Chondrocyte (in vitro differentiated cells): ENCODE results near the gene RALGAPA2. TPM values are rescaled to one million over a fixed set of nuclear protein-coding genes. Genes with fewer than 3 reads are reported as not detected.
"Not testable (repeated sequence)": the region's sequence is repeated elsewhere in the genome, so short reads cannot be mapped to it uniquely, and the experiment has no call there.

ENCODE experiments used
- DNase-seq: peaks from one replicate; pipeline ENCODE4 v3.0.0; 2021; ENCODE audit warnings: mixed read lengths, low spot score
- H3K27ac Mint-ChIP-seq: one replicate; pipeline ENCODE4 v1.8.0; 2021; ENCODE audit warnings: mild to moderate bottlenecking, moderate library complexity, mixed read lengths; ENCODE audit not compliant: unreplicated experiment
- H3K27me3 Mint-ChIP-seq: 2 replicates; pipeline ENCODE4 v1.8.0; 2021; ENCODE audit warnings: low read depth, mixed read lengths
- H3K36me3 Mint-ChIP-seq: 2 replicates; pipeline ENCODE4 v1.8.0; 2021; ENCODE audit warnings: low read depth, mixed read lengths
- H3K4me1 Mint-ChIP-seq: 2 replicates; pipeline ENCODE4 v1.8.0; 2021; ENCODE audit warnings: low read depth, mild to moderate bottlenecking, mixed read lengths
- H3K4me3 Mint-ChIP-seq: one replicate; pipeline ENCODE4 v1.8.0; 2021; ENCODE audit warnings: mild to moderate bottlenecking, moderate library complexity, mixed read lengths; ENCODE audit not compliant: unreplicated experiment
- H3K9me3 Mint-ChIP-seq: 2 replicates; pipeline ENCODE4 v1.8.0; 2021; ENCODE audit warnings: low read depth, mixed read lengths
- CTCF ChIP-seq: fragments of 200-600 bp; sonication (generic); IDR thresholded peaks from 2 replicates; pipeline ENCODE4 v1.5.0; 2021; ENCODE audit warnings: antibody characterized with exemption, mild to moderate bottlenecking, moderate library complexity
- total RNA-seq: library from RNA; stranded (reverse); gene quantifications from 3 replicates; pipeline ENCODE4 v1.2.1, GENCODE V29; 2021

RALGAPA2 gene
- total RNA-seq, 1 donor from 2014 or later: 9.5 TPM

DNA sequence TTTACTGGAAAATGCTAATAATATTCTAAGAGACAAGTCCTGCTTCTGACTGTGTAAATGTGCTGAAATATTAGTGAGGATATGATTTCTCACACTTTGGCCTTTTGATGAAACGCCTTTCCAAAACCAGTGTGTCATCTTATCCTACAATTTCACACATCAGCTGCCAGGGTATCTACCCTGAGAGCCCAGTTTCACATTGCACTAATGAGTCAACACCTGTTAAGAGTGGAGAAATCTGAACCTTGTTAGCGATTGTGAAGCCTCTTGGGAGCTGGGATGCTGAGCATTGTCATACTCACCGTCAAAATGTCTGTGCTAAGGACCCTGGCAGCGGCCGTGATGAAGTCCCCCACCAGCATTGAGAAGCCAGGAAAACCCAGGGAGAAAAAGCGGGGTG is 166.0 kb downstream of the RALGAPA2 start:
- Mint-ChIP-seq H3K4me1 (peaks cover 10% of the 10 kb centered on the region), H3K27me3 (no peaks in the 10 kb centered on the region), H3K9me3 (no peaks in the 10 kb centered on the region), H3K36me3 (peaks cover 3% of the 10 kb centered on the region), H3K4me3 (no peak overlapping the region), H3K27ac (no peak overlapping the region)
- no peak for DNase-seq
- no peak for TF ChIP-seq CTCF

- H3K9me3 Mint-ChIP-seq, H3K4me3 Mint-ChIP-seq, H3K27ac Mint-ChIP-seq, H3K27me3 Mint-ChIP-seq, DNase-seq, H3K4me1 Mint-ChIP-seq, H3K36me3 Mint-ChIP-seq: not testable (repeated sequence)
These were observed 169.1 kb downstream of the RALGAPA2 start for GRCh38 chr20:20543348-20543747.

DNA sequence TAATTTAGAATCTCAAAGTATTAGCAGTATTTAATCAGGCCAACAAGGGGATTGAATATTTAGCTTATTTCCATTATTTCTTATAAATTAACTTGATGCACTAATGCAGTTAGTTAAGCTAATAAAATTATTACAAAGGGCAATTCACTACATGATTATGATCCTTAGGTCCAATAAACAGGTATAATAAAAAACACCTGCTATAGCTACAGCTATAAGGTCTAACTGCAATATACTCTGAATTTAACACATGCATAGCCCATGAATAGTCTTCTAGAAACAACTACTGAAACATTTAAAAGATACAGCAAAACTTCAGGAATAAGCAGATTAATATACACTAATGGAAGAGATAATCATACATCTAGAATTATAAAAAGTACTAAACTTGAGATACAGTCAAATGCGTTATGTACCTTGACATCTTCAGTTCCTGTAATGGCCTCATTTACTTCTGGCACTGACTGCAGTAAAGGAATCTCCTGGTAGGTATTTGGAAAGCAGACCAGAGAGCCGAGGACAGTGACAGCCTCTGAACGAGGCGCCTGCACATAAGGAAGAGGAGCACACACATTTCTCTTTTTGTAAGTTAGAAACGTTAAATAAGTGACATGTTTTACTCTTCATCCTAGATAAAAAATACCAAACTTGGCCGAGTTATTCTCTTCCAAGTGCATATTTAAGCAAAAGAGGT is 176.1 kb downstream of the RALGAPA2 start:
- DNase-seq: no peak
- Mint-ChIP-seq H3K27ac (no peak overlapping the region), H3K9me3 (no peaks in the 10 kb centered on the region), H3K27me3 (no peaks in the 10 kb centered on the region), H3K36me3 (no peaks in the 10 kb centered on the region), H3K4me3 (no peak overlapping the region), H3K4me1 (no peaks in the 10 kb centered on the region)
- TF ChIP-seq CTCF: no peak

- Mint-ChIP-seq H3K4me3 (no peak overlapping the region), H3K27ac (no peak overlapping the region), H3K9me3 (no peaks in the 10 kb centered on the region), H3K36me3 (peaks cover 3% of the 10 kb centered on the region), H3K4me1 (no peaks in the 10 kb centered on the region), H3K27me3 (no peaks in the 10 kb centered on the region)
- TF ChIP-seq CTCF: no peak
- no peak for DNase-seq
These were observed 177.4 kb downstream of the RALGAPA2 start for GRCh38 chr20:20535051-20535450.

GRCh38 chr20:20531283-20531682 is 181.2 kb downstream of the RALGAPA2 start:
- H3K4me1 Mint-ChIP-seq: no peaks in the 10 kb centered on the region
- H3K9me3 Mint-ChIP-seq: no peaks in the 10 kb centered on the region
- DNase-seq: no peak
- peaks cover 10% of the 10 kb centered on the region for H3K36me3 Mint-ChIP-seq
- no peak overlapping the region for H3K27ac Mint-ChIP-seq
- no peak overlapping the region for H3K4me3 Mint-ChIP-seq
- TF ChIP-seq CTCF: no peak
- H3K27me3 Mint-ChIP-seq: no peaks in the 10 kb centered on the region

DNA sequence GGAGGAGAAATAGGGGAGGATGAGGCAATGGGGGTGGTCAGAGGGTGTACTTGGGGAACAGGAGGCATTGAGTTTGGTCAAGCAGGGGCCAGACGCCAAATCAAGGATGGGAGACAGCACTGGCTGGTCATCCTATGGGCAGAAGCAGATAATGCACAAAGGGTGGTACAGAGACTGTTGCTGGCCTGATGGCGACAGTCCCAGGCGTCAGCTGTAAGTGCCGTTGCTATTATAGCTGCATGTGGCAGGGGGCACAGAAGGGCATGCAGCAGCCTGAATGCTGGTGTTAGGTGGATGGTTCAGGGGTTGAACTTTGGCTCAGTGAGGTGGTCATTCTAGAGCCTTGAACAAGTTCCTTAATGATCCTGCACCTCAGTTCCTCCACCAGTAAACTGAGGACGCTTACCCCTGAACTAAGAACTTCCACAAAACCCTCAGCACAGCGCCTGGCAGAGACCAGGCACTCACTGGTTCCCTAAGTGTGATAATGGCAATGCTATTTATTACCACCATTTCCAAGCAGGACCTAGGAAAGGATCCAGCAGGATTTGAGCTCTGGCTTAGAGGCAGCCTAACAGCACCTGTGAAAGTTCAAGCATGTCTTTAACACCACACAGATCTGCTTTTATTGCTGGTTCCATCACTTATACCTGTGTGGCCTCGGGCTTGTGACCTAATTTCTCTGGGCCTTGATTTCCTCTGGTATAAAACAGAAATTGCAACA is 181.9 kb downstream of the RALGAPA2 start:
- Mint-ChIP-seq H3K27me3 (no peaks in the 10 kb centered on the region), H3K9me3 (no peaks in the 10 kb centered on the region), H3K4me3 (no peak overlapping the region), H3K36me3 (peaks cover 10% of the 10 kb centered on the region), H3K27ac (no peak overlapping the region), H3K4me1 (no peaks in the 10 kb centered on the region)
- TF ChIP-seq CTCF: no peak
- no peak for DNase-seq
